Hematopoietic multipotent progenitor cell treated with erythropoietin and hydrocortisone succinate and interleukin-3 and kit ligand, for 8 days (in vitro differentiated cells): ENCODE data around the gene ATG101.
A peak's percentile ranks its signal among the peaks of the same experiment; 100 is the strongest.

ENCODE experiments used
- DNase-seq: peaks from one replicate; pipeline ENCODE4 v3.0.0-alpha.2; 2015

The ATG101 gene

GRCh38 chr12:52069327-52070184, at the start of gene ATG101:
Gene ATG101, plus strand, starts transcription at chr12:52069978. Its CDS starts 3,673 bp downstream, at chr12:52073651.
- peak; percentile 96 for DNase-seq

GRCh38 chr12:52020539-52021336, 49.0 kb upstream of the ATG101 start:
- DNase-seq = peak; percentile 66

DNA sequence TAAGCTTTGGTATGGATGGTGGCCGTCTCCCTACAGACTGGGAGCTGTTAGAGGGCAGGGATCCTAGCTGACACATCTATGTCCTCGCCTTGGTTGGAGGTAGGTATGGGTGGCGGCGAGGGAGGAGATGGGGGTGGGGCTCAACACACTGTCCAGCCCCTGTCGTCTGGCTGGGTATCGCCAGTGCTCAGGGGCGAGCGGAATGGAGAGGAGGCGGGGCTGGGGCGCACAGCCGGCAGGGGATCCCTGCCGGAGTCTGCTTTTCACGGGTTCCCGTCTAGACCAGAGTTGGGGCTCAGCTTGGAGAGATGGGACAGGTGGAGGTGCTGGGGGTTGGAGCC, 47.0 kb upstream of the ATG101 start:
- peak; percentile 48 for DNase-seq

- DNase-seq = peak; percentile 83
Measured at GRCh38 chr12:52023182-52023975, 46.4 kb upstream of the ATG101 start.

GRCh38 chr12:52023976-52024688, 45.6 kb upstream of the ATG101 start:
- peak; percentile 53 for DNase-seq

DNA sequence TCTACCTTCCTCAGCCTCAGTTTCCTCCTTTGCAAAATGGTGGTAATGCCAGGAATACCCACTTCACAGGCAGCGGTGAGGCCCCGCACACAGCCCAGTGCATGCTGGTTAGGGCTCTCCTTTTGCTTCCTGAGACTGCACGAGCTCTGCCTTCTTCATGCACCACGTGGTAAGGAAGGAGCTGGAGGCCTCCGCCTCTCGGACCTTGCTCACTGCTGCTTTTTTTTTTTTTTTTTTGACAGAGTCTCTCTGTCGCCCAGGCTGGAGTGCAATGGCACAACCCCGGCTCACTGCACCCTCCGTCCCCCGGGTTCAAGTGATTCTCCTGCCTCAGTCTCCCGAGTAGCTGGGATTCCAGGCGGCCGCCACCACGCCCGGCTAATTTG, 44.9 kb upstream of the ATG101 start:
- DNase-seq = peak; percentile 89

DNA sequence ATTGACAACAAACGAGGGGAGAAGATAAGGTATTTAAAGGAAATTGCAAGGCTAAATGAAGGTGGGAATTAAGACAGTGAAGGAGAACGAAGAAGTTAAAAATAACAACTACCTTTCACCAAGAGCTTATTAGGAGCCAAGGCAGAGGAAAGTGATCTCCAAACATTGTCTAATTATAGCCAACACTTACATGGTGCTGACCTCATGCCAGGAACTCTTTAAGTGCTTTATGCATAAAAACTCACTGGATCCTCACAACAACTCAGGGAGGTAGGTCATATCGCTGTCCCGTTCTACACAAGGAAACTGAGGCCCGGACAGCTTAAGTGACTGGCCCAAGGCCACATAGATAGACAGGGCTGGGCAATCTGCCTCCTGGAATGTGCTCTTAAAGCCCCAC, 43.5 kb upstream of the ATG101 start:
- DNase-seq = no peak

DNA sequence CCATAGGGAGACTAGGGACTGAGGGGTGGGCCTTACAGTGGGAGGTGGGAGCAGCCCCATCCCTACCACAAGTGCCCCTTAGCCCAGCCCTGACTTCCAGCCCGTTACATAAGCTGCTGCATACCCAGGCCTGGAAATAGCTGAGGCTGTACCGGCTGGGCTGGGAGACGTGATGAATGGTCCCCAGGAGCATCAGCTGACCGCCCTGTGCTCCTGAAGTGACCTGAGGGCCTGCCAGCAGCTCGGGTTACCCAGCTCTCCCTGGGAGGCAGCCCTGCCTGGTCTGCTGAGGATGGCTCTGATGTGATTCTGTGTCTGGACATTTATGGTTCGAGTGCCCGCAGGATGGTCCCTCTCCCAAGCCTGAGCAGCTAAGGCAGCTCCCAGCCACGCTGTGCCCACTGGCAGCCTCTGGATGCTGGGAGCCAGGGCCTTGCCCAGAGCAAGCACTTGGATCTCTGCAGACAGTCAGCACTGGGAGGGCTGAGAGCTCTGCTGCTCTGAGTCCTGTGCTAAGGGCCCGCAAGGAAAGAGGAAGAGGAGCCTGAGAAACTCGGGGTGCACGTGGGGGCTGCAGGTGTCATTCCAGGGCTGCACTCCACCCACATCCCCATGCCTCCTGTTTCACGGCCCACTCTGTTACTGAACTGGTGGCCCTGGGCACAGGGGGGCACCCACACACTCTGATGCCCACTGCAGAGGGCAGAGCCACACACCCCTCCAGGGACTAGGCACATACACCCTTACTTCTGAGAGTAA, 42.5 kb upstream of the ATG101 start:
- no peak for DNase-seq

- no peak for DNase-seq
Measured at GRCh38 chr12:52029685-52030084, 40.1 kb upstream of the ATG101 start.

- DNase-seq = no peak
Measured at GRCh38 chr12:52032446-52032803, 37.4 kb upstream of the ATG101 start.

GRCh38 chr12:52032804-52033445, 36.9 kb upstream of the ATG101 start:
- DNase-seq = peak; percentile 91

GRCh38 chr12:52033446-52034140, 36.2 kb upstream of the ATG101 start:
- DNase-seq = no peak

GRCh38 chr12:52035190-52035589, 34.6 kb upstream of the ATG101 start:
- DNase-seq = no peak

DNA sequence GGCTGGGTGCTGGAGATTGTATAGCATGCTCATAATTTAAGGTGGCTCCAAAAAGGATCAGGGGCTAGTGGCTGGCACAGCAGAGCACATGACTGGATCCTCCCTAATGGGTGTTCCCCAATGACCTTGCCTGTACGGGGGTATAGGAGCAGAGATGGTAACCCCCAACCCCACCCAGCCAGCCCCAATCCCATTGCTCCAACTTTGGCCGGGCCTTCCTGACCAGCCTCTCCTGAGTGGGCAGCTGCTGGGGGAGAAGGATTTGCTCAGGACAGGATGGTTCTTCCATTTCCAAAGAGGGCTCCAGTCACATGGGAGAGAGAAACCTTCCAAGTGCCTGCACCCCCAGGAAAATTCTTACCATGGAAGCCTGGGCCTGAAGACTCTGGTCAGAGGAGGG, 33.9 kb upstream of the ATG101 start:
- DNase-seq = no peak

- DNase-seq = peak; percentile 19
Measured at GRCh38 chr12:52036587-52037171, 33.1 kb upstream of the ATG101 start.

GRCh38 chr12:52037248-52037861, 32.4 kb upstream of the ATG101 start:
- DNase-seq = no peak

DNA sequence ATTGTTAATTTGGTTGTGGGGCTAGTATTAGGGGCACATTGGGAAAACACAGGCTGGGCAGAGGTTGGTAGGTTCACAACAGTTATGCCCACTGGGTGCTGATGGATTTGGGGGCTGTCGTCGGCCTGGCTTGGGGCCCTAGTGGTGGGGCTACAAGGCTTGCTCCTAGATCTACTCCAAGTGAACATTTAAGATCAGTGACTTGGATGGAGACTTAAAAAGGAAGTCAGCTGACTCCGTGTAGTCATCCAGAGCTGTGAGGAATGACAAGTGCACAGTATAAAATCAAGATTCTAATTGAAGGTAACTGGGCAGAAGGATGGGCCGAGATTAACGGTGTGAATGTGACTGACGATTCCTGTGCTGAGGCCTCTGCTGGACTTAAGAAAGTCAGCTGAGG, 31.3 kb upstream of the ATG101 start:
- no peak for DNase-seq

DNA sequence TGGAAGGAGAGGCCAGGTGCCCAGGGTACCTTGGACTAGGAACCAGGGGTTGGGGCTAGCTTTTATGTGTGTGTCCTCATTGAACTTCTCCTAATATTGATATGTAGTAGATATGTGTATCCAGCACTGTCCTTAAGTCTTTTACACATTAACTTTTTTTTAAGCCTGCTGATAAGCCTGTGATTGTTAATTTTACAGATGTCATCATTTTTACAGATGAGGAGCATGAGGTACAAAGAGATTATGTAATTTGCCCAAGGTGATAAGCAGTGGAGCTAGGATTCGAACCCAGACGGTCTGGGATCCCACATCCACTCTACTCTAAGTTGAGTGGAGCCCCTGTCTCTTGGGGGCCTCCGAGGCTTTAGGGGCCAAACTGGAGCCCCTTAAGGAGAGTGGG, 28.7 kb upstream of the ATG101 start:
- no peak for DNase-seq

GRCh38 chr12:52041695-52042123, 28.1 kb upstream of the ATG101 start:
- DNase-seq = no peak
